Mesenteric fat pad (tissue), 1 donor: ENCODE measurements around the gene CNTNAP4. TPM values are rescaled to one million over a fixed set of nuclear protein-coding genes. Genes with fewer than 3 reads are reported as not detected.

ENCODE experiments used
- DNase-seq: peaks from one replicate; pipeline ENCODE4 v3.0.0-alpha.2; 2020; ENCODE audit warnings: low spot score
- total RNA-seq: library from RNA; stranded (reverse); fragmentation: NEBNext Ultra II Directional; extraction: Animal tissue kit (Norgen Biotek cat#: 25700); gene quantifications from one replicate; pipeline ENCODE4 v1.2.1, GENCODE V29; 2021
- donor health status: DM: yes; HTN: yes; CAD: no.

Gene CNTNAP4
- total RNA-seq, 1 donor from 2014 or later: 0.22 TPM

GRCh38 chr16:76303637-76304314 lies 26.6 kb downstream of the CNTNAP4 start:
- DNase-seq: no peak

- no peak for DNase-seq
Measured at GRCh38 chr16:76309639-76310335, 32.6 kb downstream of the CNTNAP4 start.

- DNase-seq: no peak
Measured at GRCh38 chr16:76311260-76311659, 34.1 kb downstream of the CNTNAP4 start.

- DNase-seq: no peak
Measured at GRCh38 chr16:76318565-76318964, 41.4 kb downstream of the CNTNAP4 start.

- no peak for DNase-seq
Measured at GRCh38 chr16:76329106-76329505, 51.9 kb downstream of the CNTNAP4 start.

GRCh38 chr16:76335180-76335974 lies 58.2 kb downstream of the CNTNAP4 start:
- DNase-seq: no peak

- DNase-seq: no peak
Measured at GRCh38 chr16:76336112-76336511, 58.9 kb downstream of the CNTNAP4 start.

- no peak for DNase-seq
Measured at GRCh38 chr16:76338472-76338871, 61.3 kb downstream of the CNTNAP4 start.

GRCh38 chr16:76343769-76344168 lies 66.6 kb downstream of the CNTNAP4 start:
- no peak for DNase-seq

- no peak for DNase-seq
Measured at GRCh38 chr16:76345163-76345661, 68.0 kb downstream of the CNTNAP4 start.

GRCh38 chr16:76346210-76346609 lies 69.0 kb downstream of the CNTNAP4 start:
- DNase-seq: no peak

GRCh38 chr16:76351441-76351840 lies 74.2 kb downstream of the CNTNAP4 start:
- no peak for DNase-seq

- DNase-seq: no peak
Measured at GRCh38 chr16:76360404-76360803, 83.2 kb downstream of the CNTNAP4 start.

GRCh38 chr16:76370344-76370743 lies 93.1 kb downstream of the CNTNAP4 start:
- no peak for DNase-seq

- DNase-seq: no peak
Measured at GRCh38 chr16:76371441-76371840, 94.2 kb downstream of the CNTNAP4 start.

- DNase-seq: no peak
Measured at GRCh38 chr16:76373998-76374397, 96.8 kb downstream of the CNTNAP4 start.

- no peak for DNase-seq
Measured at GRCh38 chr16:76376988-76377387, 99.8 kb downstream of the CNTNAP4 start.

- no peak for DNase-seq
Measured at GRCh38 chr16:76378020-76378419, 100.8 kb downstream of the CNTNAP4 start.

- DNase-seq: no peak
Measured at GRCh38 chr16:76381096-76381495, 103.9 kb downstream of the CNTNAP4 start.

GRCh38 chr16:76385601-76386230 lies 108.5 kb downstream of the CNTNAP4 start:
- no peak for DNase-seq

- DNase-seq: no peak
Measured at GRCh38 chr16:76386784-76387183, 109.6 kb downstream of the CNTNAP4 start.
